ENCODE measurements around the gene COG3. TPM values are rescaled to one million over a fixed set of nuclear protein-coding genes. Genes with fewer than 3 reads are reported as not detected.
A peak's percentile ranks its signal among the peaks of the same experiment; 100 is the strongest.

The COG3 gene
- total and polyA plus RNA-seq, 2 donors (not counting 1 experiment from before 2014, with no cell fraction given): 24.0 to 37.5 TPM

DNA sequence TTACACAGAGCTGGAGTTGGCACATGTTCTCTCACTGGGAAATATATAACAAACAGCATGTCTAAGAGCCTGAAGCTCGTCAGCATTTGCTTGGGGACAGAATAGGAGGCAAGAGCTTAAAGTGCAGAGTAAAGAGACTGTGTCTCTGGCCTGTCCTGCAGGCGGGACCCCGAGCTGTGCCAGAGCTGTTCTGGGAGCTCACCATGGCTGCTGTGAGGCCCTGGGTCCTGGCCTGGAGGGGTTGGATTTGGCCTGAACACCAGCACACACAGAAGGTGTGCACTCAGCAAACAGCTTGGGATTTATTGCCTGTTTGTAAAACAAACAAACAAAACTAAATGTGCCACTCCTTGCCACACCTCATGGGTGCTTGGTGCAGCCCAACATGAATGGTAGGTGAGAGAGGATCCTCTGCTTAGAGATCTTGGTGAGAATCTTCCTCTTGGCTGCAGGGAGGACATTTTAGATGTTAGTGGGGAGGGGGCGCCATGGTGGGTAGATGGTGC, 89.9 kb downstream of the COG3 start:
- Histone ChIP-seq H3K4me1 (ENCODE audit: control insufficient read depth, extremely low read depth, insufficient read depth, low read length) (no peaks in the 10 kb centered on the region), H3K27me3 (ENCODE audit: control insufficient read depth, insufficient read depth, low read length) (peaks cover 2% of the 10 kb centered on the region), H3K27ac (ENCODE audit: insufficient read depth, low read length) (no peak overlapping the region), H2AFZ (ENCODE audit: low read length) (no peak overlapping the region), H3K4me3 (replicated peaks in 1 of 4; ENCODE audit: control extremely low read depth in 1 of 4, insufficient read depth in 1 of 4, low read depth in 3 of 4, low read length in 4 of 4) (no peak overlapping the region), H3K9ac (ENCODE audit: insufficient read depth, low read length) (no peak overlapping the region), H3K4me2 (ENCODE audit: extremely low read depth, insufficient read depth, low read length) (no peak overlapping the region), H4K20me1 (ENCODE audit: control insufficient read depth, extremely low read depth, insufficient read depth, low read length) (no peaks in the 10 kb centered on the region), H3K79me2 (ENCODE audit: control insufficient read depth, insufficient read depth, low read length) (no peaks in the 10 kb centered on the region), H3K9me3 (ENCODE audit: control insufficient read depth, insufficient read depth, low read depth, low read length) (no peaks in the 10 kb centered on the region), H3K36me3 (ENCODE audit: control insufficient read depth, insufficient read depth, low read length) (no peaks in the 10 kb centered on the region)
- no peak for DNase-seq (ENCODE audit: low read depth in 2 of 2)
- no peak for TF ChIP-seq EZH2 (IDR thresholded peaks at IDR 0.05; ENCODE audit: low read length, missing control alignments)
- TF ChIP-seq, protein P1, sequence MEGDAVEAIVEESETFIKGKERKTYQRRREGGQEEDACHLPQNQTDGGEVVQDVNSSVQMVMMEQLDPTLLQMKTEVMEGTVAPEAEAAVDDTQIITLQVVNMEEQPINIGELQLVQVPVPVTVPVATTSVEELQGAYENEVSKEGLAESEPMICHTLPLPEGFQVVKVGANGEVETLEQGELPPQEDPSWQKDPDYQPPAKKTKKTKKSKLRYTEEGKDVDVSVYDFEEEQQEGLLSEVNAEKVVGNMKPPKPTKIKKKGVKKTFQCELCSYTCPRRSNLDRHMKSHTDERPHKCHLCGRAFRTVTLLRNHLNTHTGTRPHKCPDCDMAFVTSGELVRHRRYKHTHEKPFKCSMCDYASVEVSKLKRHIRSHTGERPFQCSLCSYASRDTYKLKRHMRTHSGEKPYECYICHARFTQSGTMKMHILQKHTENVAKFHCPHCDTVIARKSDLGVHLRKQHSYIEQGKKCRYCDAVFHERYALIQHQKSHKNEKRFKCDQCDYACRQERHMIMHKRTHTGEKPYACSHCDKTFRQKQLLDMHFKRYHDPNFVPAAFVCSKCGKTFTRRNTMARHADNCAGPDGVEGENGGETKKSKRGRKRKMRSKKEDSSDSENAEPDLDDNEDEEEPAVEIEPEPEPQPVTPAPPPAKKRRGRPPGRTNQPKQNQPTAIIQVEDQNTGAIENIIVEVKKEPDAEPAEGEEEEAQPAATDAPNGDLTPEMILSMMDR (conservative IDR thresholded peaks at IDR 0.05 in 1 of 2, IDR thresholded peaks at IDR 0.05 in 1 of 2; ENCODE audit: low read depth in 1 of 2, low read length in 2 of 2): no peak

DNA sequence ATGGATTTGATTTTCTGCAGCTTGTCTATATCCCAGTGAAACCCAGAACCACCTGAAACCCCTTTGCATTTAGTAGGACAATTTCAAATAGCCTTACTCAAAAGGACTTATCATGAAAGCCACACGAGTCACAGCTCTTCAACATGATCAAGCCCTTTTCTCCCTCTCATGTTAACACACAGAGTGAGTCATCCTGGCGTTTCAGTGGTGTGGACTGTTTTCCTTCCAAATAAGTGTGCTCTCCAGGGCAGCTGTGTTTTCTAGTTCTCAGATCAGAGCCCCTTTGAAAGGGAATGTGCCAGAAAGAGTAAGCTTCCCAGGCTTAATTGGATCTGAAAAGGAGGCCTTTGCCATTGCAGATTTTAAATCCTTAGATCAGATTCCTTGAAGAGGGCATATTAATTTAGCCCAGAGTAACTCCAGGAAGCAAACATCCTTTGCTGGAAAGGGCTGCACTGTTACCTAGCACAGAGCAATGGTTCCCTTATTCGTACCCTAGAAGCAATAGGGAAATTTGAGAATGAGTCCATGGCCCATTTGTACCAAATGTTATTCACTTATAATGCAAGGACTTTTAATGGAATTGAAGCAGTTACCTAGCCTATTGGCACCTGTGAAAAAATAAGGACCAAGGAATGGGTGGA, 99.5 kb downstream of the COG3 start:
- no peak overlapping the region for H3K27ac ChIP-seq (ENCODE audit: insufficient read depth, low read length)

DNA sequence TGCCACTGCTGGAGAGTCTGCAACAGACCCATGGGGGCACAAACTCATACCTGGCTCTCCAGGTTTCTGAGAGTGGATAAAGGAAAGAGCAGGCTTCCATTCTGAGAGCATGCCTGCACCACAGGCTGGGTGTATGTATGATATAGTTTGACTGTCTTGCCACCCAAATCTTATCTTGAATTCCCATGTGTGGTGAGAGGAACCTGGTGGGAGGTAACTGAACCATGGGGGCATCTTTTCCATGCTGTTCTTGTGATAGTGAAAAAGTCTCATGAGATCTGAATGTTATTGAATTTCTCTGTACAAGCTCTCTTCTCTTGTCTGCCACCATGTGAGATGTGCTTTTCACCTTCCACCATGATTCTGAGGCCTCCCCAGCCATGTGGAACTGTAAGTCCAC, 100.6 kb downstream of the COG3 start:
- Histone ChIP-seq H3K4me2 (ENCODE audit: extremely low read depth, insufficient read depth, low read length) (no peak overlapping the region), H3K9ac (ENCODE audit: insufficient read depth, low read length) (no peak overlapping the region), H3K36me3 (ENCODE audit: control insufficient read depth, insufficient read depth, low read length) (no peaks in the 10 kb centered on the region), H3K9me3 (ENCODE audit: control insufficient read depth, insufficient read depth, low read depth, low read length) (no peaks in the 10 kb centered on the region), H3K4me1 (ENCODE audit: control insufficient read depth, extremely low read depth, insufficient read depth, low read length) (no peaks in the 10 kb centered on the region), H3K4me3 (replicated peaks in 1 of 4; ENCODE audit: control extremely low read depth in 1 of 4, insufficient read depth in 1 of 4, low read depth in 3 of 4, low read length in 4 of 4) (no peak overlapping the region), H2AFZ (ENCODE audit: low read length) (no peak overlapping the region), H3K79me2 (ENCODE audit: control insufficient read depth, insufficient read depth, low read length) (no peaks in the 10 kb centered on the region), H3K27ac (ENCODE audit: insufficient read depth, low read length) (no peak overlapping the region), H3K27me3 (ENCODE audit: control insufficient read depth, insufficient read depth, low read length) (no peaks in the 10 kb centered on the region), H4K20me1 (ENCODE audit: control insufficient read depth, extremely low read depth, insufficient read depth, low read length) (no peaks in the 10 kb centered on the region)
- DNase-seq (ENCODE audit: low read depth in 2 of 2): no peak
- TF ChIP-seq, protein P1 (conservative IDR thresholded peaks at IDR 0.05 in 1 of 2, IDR thresholded peaks at IDR 0.05 in 1 of 2; ENCODE audit: low read depth in 1 of 2, low read length in 2 of 2): no peak
- TF ChIP-seq EZH2 (IDR thresholded peaks at IDR 0.05; ENCODE audit: low read length, missing control alignments): no peak

More for the DNA sequence above, 99.5 kb downstream of the COG3 start:
- peak; percentile 67 to 81 for DNase-seq (ENCODE audit: low read depth in 2 of 2)
- Histone ChIP-seq H3K27me3 (ENCODE audit: control insufficient read depth, insufficient read depth, low read length) (no peaks in the 10 kb centered on the region), H3K4me2 (ENCODE audit: extremely low read depth, insufficient read depth, low read length) (no peak overlapping the region), H2AFZ (ENCODE audit: low read length) (no peak overlapping the region), H3K4me1 (ENCODE audit: control insufficient read depth, extremely low read depth, insufficient read depth, low read length) (no peaks in the 10 kb centered on the region), H3K4me3 (replicated peaks in 1 of 4; ENCODE audit: control extremely low read depth in 1 of 4, insufficient read depth in 1 of 4, low read depth in 3 of 4, low read length in 4 of 4) (no peak overlapping the region), H3K36me3 (ENCODE audit: control insufficient read depth, insufficient read depth, low read length) (no peaks in the 10 kb centered on the region), H4K20me1 (ENCODE audit: control insufficient read depth, extremely low read depth, insufficient read depth, low read length) (no peaks in the 10 kb centered on the region), H3K79me2 (ENCODE audit: control insufficient read depth, insufficient read depth, low read length) (no peaks in the 10 kb centered on the region), H3K9ac (ENCODE audit: insufficient read depth, low read length) (no peak overlapping the region), H3K9me3 (ENCODE audit: control insufficient read depth, insufficient read depth, low read depth, low read length) (no peaks in the 10 kb centered on the region)
- TF ChIP-seq, protein P1 (conservative IDR thresholded peaks at IDR 0.05 in 1 of 2, IDR thresholded peaks at IDR 0.05 in 1 of 2; ENCODE audit: low read depth in 1 of 2, low read length in 2 of 2): no peak
- no peak for TF ChIP-seq EZH2 (IDR thresholded peaks at IDR 0.05; ENCODE audit: low read length, missing control alignments)

All from fibroblast of lung (primary cell).